PC-9 (cell line): Measurements from ENCODE around the gene MACROD2. TPM values are rescaled to one million over a fixed set of nuclear protein-coding genes. Genes with fewer than 3 reads are reported as not detected.

ENCODE experiments used
- BruUV-seq: library from RNA; stranded (reverse); fragments of 400-500 nt; replicated peaks from 2 replicates; lab custom pipeline; 2021; lab: Mats Ljungman, UMichigan
- CTCF ChIA-PET: fragments of 300-600 bp; sonication (Branson Sonifier 250); formaldehyde crosslinking; loops from one replicate; lab custom pipeline; 2022; ENCODE audit warnings: antibody characterized with exemption; lab: Charles Lee
- POLR2A ChIA-PET: fragments of 300-600 bp; sonication (Branson Sonifier 250); formaldehyde crosslinking; loops from one replicate; lab custom pipeline; 2022; ENCODE audit warnings: antibody characterized with exemption; ENCODE audit not compliant: unreplicated experiment; lab: Charles Lee
- DNase-seq, 2 experiments: peaks; one replicate each; pipeline versions ENCODE4 v3.0.0 to v3.0.0-alpha.2; 2015 to 2022; ENCODE audit warnings: mixed read lengths in 1 of 2
- H2AFZ ChIP-seq: fragments of 200-600 bp; sonication (generic); 2 replicates; pipeline ENCODE4 v1.8.1; 2017; ENCODE audit warnings: antibody characterized with exemption
- H3F3A ChIP-seq: fragments of 200-600 bp; sonication (generic); 2 replicates; pipeline ENCODE4 v1.8.1; 2017; ENCODE audit warnings: antibody characterized with exemption, mild to moderate bottlenecking, low read depth; ENCODE audit not compliant: insufficient read depth
- H3K27ac ChIP-seq: fragments of 200-600 bp; sonication (generic); 2 replicates; pipeline ENCODE4 v1.6.1; 2016; ENCODE audit warnings: mixed run types
- H3K27me3 ChIP-seq: fragments of 200-600 bp; sonication (generic); 2 replicates; pipeline ENCODE4 v1.6.1; 2016; ENCODE audit warnings: low read depth, mixed run types; ENCODE audit not compliant: insufficient read depth
- H3K36me3 ChIP-seq: fragments of 200-600 bp; sonication (generic); 2 replicates; pipeline ENCODE4 v1.6.1; 2016; ENCODE audit warnings: low read depth, mixed run types
- H3K4me1 ChIP-seq: fragments of 200-600 bp; sonication (generic); replicated peaks from 2 replicates; pipeline ENCODE4 v1.6.1; 2016; ENCODE audit warnings: mixed run types; ENCODE audit not compliant: insufficient read depth
- H3K4me2 ChIP-seq: fragments of 200-600 bp; sonication (generic); 2 replicates; pipeline ENCODE4 v1.6.1; 2017; ENCODE audit warnings: mixed run types
- H3K4me3 ChIP-seq: fragments of 200-600 bp; sonication (generic); 2 replicates; pipeline ENCODE4 v1.6.1; 2016; ENCODE audit warnings: mixed run types
- H3K79me2 ChIP-seq: fragments of 200-600 bp; sonication (generic); 2 replicates; pipeline ENCODE4 v1.6.1; 2017; ENCODE audit warnings: low read depth, mixed run types
- H3K9me2 ChIP-seq: fragments of 200-600 bp; sonication (generic); 2 replicates; pipeline ENCODE4 v1.8.1; 2017; ENCODE audit warnings: mild to moderate bottlenecking; ENCODE audit not compliant: insufficient read depth
- H3K9me3 ChIP-seq: fragments of 200-600 bp; sonication (generic); 2 replicates; pipeline ENCODE4 v1.8.1; 2016; ENCODE audit warnings: low read depth; ENCODE audit not compliant: insufficient read depth
- H4K20me1 ChIP-seq: fragments of 200-600 bp; sonication (generic); 2 replicates; pipeline ENCODE4 v1.8.1; 2017; ENCODE audit not compliant: insufficient read depth
- EZH2 ChIP-seq: fragments of 200-600 bp; sonication (generic); IDR thresholded peaks from 2 replicates; pipeline ENCODE4 v1.8.0; 2017; ENCODE audit warnings: antibody characterized with exemption, low read depth
- intact Hi-C: fragments of 100-400 bp; cut with micrococcal nuclease; formaldehyde crosslinking; loops from one replicate; pipeline ENCODE4 v1.10.0; 2022; ENCODE audit not compliant: unreplicated experiment
- total RNA-seq: library from RNA; stranded (reverse); gene quantifications from 2 replicates; pipeline ENCODE4 v1.2.3, GENCODE V29; 2021
- TF ChIP-seq, protein P1 (sequence below): fragments of 200-600 bp; sonication (generic); conservative IDR thresholded peaks from 2 replicates; pipeline ENCODE4 v1.6.1; 2017; ENCODE audit warnings: mixed run types, antibody characterized with exemption, mild to moderate bottlenecking, moderate library complexity

MACROD2 gene
- total RNA-seq, 1 experiment from 2014 or later, result 11.4 TPM

DNA sequence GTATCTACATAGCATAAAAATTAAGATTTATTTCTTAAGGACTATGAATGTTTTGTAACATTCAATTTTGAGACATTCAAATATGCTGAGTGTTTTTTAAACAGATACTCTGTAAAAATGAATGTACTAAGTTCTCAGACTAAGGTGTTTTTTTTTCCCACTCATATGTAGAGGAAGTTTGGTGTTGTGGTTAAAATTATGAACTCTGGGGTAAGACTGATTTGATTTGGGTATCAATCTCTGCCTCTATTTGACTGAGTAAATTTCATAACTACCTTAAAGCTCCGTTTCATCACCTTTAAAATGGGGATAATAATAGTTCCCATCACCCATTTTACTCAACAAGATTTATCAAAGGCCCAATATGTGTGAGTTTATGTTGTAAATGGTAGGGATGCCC, 728.7 kb downstream of the MACROD2 start:
- TF ChIP-seq, protein P1, sequence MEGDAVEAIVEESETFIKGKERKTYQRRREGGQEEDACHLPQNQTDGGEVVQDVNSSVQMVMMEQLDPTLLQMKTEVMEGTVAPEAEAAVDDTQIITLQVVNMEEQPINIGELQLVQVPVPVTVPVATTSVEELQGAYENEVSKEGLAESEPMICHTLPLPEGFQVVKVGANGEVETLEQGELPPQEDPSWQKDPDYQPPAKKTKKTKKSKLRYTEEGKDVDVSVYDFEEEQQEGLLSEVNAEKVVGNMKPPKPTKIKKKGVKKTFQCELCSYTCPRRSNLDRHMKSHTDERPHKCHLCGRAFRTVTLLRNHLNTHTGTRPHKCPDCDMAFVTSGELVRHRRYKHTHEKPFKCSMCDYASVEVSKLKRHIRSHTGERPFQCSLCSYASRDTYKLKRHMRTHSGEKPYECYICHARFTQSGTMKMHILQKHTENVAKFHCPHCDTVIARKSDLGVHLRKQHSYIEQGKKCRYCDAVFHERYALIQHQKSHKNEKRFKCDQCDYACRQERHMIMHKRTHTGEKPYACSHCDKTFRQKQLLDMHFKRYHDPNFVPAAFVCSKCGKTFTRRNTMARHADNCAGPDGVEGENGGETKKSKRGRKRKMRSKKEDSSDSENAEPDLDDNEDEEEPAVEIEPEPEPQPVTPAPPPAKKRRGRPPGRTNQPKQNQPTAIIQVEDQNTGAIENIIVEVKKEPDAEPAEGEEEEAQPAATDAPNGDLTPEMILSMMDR, result no peak
- TF ChIP-seq EZH2, result no peak
- no peaks in the 10 kb centered on the region for H3K9me2 ChIP-seq
- H3K27ac ChIP-seq, result no peak overlapping the region
- no peak for DNase-seq
- no peaks in the 10 kb centered on the region for H4K20me1 ChIP-seq
- CTCF ChIA-PET, result no interaction called here
- BruUV-seq, result no TSS peak
- no peaks in the 10 kb centered on the region for H3F3A ChIP-seq
- no peaks in the 10 kb centered on the region for H3K79me2 ChIP-seq
- no peaks in the 10 kb centered on the region for H3K27me3 ChIP-seq
- intact Hi-C loops, result no loop called here
- POLR2A ChIA-PET, result no interaction called here
- no peaks in the 10 kb centered on the region for H3K4me1 ChIP-seq
- H3K4me3 ChIP-seq, result no peak overlapping the region
- no peaks in the 10 kb centered on the region for H3K9me3 ChIP-seq
- no peaks in the 10 kb centered on the region for H3K36me3 ChIP-seq
- no peak overlapping the region for H2AFZ ChIP-seq
- H3K4me2 ChIP-seq, result no peak overlapping the region

DNA sequence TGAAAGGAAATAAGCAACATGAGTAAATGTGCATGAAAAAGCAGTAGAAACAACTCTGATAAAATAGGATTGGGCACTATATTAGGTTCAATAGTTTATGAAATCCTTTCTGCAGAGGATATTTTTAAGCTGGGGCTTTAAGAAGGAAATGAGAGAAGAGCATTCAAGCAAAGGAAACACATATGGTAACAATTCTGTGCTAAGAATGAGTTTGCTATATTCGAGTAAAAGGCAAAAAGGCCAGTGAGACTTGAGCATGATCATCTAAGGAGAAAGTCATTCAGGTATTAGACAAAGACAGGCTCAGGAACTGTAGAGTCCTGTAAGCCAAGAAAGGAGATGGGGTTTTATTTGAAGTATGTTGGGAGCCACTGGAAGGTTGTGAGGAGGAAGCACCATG, 729.2 kb downstream of the MACROD2 start:
- no peak overlapping the region for H3K27ac ChIP-seq
- H2AFZ ChIP-seq, result no peak overlapping the region
- no peak overlapping the region for H3K4me2 ChIP-seq
- H3K4me1 ChIP-seq, result no peaks in the 10 kb centered on the region
- POLR2A ChIA-PET, result no interaction called here
- DNase-seq, result no peak
- no TSS peak for BruUV-seq
- intact Hi-C loops, result no loop called here
- H3K27me3 ChIP-seq, result no peaks in the 10 kb centered on the region
- no peaks in the 10 kb centered on the region for H3K9me3 ChIP-seq
- no peaks in the 10 kb centered on the region for H4K20me1 ChIP-seq
- CTCF ChIA-PET, result interaction anchor here (0.7 kb wide), 1 partner anchor 155 kb away, joined by 3 read pairs; no protein-coding TSS in a partner anchor
- H3K36me3 ChIP-seq, result no peaks in the 10 kb centered on the region
- no peaks in the 10 kb centered on the region for H3K9me2 ChIP-seq
- no peaks in the 10 kb centered on the region for H3F3A ChIP-seq
- H3K79me2 ChIP-seq, result no peaks in the 10 kb centered on the region
- TF ChIP-seq, protein P1, result no peak
- TF ChIP-seq EZH2, result no peak
- H3K4me3 ChIP-seq, result no peak overlapping the region

DNA sequence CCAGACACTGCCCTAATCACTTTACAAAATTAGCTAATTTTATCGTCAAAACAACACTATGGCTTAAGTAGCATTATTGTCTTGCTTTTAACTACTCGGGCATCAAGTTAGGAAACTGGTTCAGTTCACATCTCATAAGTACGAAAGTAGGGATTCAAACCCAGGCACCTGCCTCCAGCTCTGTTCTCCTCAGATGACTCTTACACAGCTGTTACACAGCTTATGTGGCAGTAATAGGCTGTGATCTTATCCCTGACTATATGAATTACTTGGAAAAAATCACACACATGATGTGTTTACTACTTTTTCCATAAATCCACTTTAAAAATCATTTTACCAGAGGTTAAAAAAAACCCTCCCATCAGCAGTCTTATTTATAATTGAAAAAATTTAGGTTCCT, 731.3 kb downstream of the MACROD2 start:
- Histone ChIP-seq H3K79me2 (no peaks in the 10 kb centered on the region), H3K9me2 (no peaks in the 10 kb centered on the region), H3K4me3 (no peak overlapping the region), H3K36me3 (no peaks in the 10 kb centered on the region), H3K27ac (no peak overlapping the region), H2AFZ (no peak overlapping the region), H3K4me1 (no peaks in the 10 kb centered on the region), H4K20me1 (no peaks in the 10 kb centered on the region), H3F3A (no peaks in the 10 kb centered on the region), H3K9me3 (no peaks in the 10 kb centered on the region), H3K4me2 (no peak overlapping the region), H3K27me3 (no peaks in the 10 kb centered on the region)
- BruUV-seq, result no TSS peak
- intact Hi-C loops, result no loop called here
- POLR2A ChIA-PET, result no interaction called here
- DNase-seq, result no peak
- CTCF ChIA-PET, result no interaction called here
- TF ChIP-seq EZH2, result no peak
- TF ChIP-seq, protein P1, result no peak
